Measurements from ENCODE around the gene CAMK2N2.
"Not testable (repeated sequence)": the region's sequence is repeated elsewhere in the genome, so short reads cannot be mapped to it uniquely, and the experiment has no call there.

Gene CAMK2N2

GRCh38 chr3:184267249-184267648 lies 5.9 kb upstream of the CAMK2N2 start:
- DNase-seq: not testable (repeated sequence)

- no peak for DNase-seq
These were observed 1.4 kb upstream of the CAMK2N2 start for GRCh38 chr3:184262764-184263179.

DNA sequence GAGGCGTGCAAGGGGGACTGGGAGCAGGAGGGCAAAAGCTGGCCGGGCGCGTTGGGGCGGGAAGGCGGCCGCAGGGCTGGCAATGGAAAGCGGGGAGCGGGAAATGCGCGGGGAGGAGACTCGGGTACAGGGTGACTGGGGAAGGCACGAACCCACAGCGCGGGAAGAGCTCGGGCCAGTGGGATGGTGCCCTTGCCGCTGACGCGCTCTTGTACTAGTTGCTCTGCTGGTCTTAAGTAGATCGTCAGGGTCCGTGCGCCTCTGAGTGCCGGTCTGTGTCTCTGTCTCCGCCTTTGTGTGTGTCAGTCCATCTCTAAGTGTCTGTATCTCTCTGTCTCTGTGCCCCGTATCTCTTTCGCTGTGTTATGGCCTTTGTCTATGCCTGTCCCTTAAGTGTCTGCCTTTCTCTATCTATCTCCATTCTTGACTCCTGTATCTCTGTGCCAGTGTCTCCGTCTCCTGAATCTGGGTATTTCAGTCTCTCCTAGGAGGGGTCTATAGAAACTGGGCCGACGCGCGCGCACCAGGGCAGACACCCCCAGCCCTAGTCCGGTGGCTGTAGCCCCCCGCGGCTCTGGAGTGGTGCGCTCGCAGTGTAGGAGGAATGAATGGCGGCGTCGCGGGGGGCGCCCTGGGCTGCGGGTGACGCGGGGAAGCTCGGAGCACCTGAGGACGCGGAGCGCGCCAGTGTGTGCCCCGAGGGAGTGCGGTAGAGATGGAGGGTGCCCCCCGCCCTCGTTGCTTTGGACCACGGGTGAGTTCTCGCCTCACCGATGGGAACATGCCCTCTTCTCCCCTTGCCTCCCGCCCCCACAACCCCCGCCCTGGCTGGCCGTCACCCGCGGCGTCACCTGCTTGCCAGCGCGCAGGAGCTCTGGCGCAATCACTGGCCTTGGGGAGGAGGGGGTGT lies 756 bp upstream of the CAMK2N2 start:
- DNase-seq: peak; percentile 25

DNA sequence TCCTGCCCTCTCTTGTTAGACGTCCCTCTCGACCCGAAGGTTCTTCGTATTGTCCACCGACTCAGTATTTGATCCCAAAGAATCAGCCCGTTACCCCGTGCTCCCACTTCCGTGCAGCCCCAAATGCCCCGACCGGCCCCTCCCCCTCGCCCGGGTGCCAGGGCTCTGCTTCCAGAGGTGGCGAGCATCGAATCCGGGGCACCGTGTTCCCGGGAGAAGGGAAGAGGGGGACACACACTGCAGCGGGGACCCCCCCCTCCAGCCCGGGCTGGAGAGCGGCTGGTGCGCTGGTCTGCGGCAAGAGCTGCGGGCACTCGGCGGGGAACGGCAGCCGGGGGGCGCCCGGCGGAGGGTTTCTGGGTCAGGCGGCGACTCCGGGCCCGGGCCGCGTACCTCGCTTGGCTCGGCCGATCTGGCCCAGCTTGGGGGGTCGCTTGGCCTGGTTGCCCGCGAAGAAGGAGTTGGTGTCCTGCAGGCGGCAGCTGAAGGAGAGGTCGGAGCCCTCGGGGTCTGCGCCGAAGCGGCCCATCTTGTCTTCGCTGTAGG lies 556 bp downstream of the CAMK2N2 start:
- DNase-seq: no peak

DNA sequence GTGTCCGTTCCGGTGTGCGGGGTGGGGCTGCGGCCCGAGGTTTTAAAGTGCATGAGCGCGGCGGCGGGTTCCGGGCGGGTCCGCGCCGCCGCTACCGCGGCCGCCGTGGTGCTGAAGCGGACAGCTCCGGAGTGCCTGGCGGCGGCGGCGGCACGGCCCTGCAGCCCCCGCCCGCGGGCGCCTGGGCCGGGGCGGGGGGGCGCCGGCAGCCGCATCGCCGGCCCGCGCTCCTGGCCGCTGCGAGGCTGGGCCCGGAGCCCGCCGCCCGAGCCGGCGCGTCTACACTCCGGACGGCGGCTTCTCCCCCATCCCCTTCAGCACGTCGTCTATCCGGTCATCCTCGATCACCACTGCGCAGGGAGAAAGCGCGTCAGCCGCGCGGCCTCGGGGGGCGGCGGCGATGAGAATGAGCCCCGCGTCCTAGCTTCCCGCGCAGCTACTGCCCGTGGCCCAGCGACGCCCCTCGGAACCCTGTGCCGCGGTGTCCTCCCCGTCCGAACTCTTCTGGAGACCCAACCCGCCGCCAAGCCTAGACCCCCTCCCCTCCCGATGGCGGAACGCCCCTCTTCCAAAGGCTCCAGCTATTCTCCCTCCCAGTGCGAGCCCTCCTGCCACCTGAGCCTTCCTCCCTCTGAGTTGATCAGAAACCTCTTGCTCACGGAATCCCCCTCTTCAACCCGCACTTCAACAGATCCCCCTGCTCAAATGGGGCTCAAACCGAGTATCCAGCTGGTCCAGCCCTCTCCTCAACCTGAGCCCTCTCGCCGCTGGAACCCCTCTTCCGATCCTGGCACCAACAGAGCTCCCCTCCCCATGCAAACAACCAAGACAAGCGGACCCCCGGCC lies 1.3 kb downstream of the CAMK2N2 start:
- DNase-seq: peak; percentile 45

DNA sequence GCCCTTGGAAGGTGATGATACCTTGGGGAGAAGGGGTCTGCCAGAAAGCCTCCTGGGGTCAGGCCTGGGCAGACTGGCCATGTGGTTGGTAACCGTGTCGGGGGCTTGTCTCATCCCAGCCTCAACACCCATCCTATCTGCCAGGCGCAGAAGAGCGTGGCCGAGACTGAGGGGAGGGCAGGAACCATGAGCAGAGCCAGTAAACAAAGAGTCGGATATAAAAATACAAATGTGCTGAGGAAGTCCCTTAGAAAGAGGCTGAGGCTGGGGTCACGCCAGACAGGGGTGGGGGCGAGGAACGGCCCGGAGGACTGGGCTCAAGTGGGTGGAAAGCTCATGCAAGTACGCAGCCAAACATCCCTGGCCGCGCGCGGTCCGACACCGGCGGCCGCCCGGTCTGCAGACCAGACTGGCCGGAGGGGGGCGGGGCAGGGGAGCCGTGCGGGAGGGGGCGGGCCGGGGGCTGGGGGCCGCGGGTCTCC lies 1.9 kb downstream of the CAMK2N2 start:
- no peak for DNase-seq

GRCh38 chr3:184258926-184259325 lies 2.4 kb downstream of the CAMK2N2 start:
- DNase-seq: no peak

DNA sequence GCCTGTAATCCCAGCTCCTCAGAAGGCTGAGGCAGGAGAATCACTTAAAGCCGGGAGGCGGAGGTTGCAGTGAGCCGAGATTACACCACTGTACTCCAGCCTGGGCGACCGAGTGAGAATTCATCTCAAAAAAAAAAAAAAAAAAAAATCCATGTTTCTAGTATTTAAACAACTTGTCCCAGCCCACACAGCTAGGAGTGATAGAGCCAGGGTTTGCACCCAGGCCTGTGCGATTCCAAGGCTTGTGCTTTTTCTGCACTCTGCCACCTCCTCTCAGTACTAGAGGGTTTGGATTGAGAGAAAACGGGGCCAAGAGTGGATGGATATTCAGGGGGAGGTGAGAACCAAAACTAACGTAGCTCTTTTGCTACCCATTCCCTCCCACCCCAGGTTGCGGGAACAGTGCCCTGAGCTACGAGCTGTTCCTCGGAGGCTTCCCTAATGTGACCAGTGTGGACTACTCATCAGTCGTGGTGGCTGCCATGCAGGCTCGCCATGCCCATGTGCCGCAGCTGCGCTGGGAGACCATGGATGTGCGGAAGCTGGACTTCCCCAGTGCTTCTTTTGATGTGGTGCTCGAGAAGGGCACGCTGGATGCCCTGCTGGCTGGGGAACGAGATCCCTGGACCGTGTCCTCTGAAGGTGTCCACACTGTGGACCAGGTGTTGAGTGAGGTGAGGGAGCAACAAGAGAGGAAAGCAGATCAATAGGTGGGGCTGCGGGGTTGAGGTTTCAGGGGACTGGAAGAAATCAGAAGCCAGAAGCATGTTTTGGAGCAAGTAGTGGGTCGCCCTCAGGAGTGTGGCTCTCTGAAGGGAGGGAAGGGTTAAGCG lies 4.1 kb downstream of the CAMK2N2 start:
- DNase-seq: no peak

GRCh38 chr3:184255291-184256039 lies 5.9 kb downstream of the CAMK2N2 start:
- DNase-seq: peak; percentile 31

DNA sequence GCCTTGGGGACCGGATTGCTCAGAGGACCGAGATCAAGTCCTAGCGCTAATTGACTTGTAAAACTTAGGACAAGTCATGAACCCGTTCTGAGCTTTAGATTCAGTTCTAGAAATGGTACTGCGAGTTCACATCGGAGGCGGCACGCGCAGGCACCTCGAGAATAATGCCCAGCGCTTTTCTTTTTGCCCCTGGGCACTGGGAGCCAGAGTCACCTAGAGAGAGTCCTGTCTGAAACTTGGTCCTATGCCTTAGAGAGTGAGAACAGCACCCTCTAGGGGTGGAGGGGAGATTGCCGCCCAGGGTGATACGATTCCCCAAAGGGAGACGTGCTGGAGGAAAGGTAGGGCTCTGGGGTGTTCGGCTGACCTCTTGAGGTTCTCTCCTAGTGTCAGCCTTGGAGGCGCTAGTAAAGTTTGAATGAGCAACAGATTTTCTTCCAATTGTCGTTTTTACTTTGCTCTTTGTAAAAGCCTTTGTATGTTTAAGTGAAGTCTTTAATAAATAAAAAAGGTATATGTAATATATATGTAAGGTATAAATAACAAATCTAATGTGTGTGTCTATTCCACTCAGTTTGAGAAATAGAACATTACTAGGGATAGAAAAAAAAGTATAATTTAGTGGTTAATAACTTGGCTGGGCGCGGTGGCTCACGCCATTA lies 11.1 kb downstream of the CAMK2N2 start:
- DNase-seq: peak; percentile 89

DNA sequence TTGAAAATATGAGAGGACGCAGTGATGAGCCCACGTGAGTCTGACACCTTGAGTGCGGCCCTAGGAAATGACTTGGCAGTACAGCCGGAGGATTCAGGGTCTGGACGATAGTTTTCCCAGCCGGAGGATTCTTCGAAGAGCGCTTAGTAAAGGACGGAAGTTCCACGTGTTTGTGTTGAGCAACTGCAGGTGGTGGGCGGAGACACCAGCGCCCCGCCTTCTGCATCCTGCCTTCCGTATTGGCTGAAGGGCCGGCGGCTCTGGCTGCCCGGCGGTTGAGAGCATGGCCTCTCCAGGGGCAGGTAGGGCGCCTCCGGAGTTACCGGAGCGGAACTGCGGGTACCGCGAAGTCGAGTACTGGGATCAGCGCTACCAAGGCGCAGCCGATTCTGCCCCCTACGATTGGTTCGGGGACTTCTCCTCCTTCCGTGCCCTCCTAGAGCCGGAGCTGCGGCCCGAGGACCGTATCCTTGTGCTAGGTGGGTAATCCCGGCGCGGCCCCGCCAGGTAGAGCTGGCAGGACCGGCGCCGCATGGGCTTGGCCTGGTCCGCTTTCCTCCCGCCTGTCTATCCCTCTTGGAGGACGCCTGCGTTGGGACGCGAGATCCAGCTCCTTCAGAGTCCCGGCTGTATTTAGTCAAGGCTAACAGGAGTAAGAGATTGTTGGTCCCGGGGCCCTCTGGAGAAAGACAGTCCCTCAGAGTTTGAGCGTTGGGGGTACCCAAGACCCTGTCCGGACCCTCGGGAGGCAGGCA lies 11.8 kb downstream of the CAMK2N2 start, which contains the start of gene EEF1AKMT4:
Gene EEF1AKMT4, plus strand, starts transcription at position 261 of the 755 bp plus-strand sequence. Its CDS starts 23 bp downstream, at position 284.
- peak; percentile 98 for DNase-seq

- DNase-seq: peak; percentile 88
These were observed 12.6 kb downstream of the CAMK2N2 start, which contains the start of gene ALG3 for GRCh38 chr3:184248454-184249411. Gene ALG3 (minus strand): TSS chr3:184248962. CDS start chr3:184248940, 22 bp downstream.

- no peak for DNase-seq
These were observed 19.1 kb downstream of the CAMK2N2 start for GRCh38 chr3:184242297-184242685.

GRCh38 chr3:184241447-184242296 lies 19.7 kb downstream of the CAMK2N2 start:
- no peak for DNase-seq

DNA sequence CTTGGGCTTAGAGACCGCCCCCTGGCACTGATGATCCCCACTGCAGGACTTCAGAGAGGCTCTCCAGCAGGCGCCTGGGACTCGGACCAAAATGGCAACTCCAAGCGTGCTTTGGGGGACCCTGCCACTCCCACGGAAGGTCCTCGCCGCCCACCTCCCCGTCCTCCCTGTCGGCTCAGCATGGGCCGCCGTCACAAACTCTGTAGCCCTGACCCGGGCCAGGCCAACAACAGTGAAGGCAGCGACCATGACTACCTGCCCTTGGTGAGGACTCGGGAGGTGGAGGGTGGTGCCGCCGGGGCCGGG lies 20.3 kb downstream of the CAMK2N2 start:
- DNase-seq: no peak

GRCh38 chr3:184240384-184241140 lies 20.8 kb downstream of the CAMK2N2 start:
- DNase-seq: no peak

DNA sequence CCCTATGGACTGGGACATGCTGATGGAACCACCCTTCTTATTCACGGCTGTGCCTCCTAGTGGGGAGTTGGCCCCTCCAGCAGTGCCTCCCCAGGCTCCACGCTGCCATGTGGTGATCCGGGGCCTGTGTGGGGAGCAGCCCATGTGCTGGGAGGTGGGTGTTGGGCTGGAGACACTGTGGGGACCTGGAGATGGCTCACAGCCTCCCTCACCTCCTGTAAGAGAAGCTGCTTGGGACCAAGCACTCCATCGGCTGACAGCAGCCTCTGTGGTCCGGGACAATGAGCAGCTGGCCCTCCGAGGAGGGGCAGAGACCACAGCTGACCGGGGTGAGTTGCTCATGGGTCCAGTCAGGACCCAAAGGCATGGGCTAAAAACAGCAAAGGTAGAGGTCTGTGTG lies 21.6 kb downstream of the CAMK2N2 start:
- DNase-seq: no peak
